Stimulated activated CD8-positive, alpha-beta memory T cell treated with anti-CD3 and anti-CD28 coated beads, Interleukin-4, amount 100 ng/mL, for 48 hours (primary cell): ENCODE results near the gene PTPRCAP.

Experiments used
- DNase-seq: peaks from one replicate; pipeline ENCODE4 v3.0.0-alpha.2; 2020

Gene PTPRCAP

GRCh38 chr11:67395555-67396258 lies 41.8 kb downstream of the PTPRCAP start:
- DNase-seq = no peak

GRCh38 chr11:67393990-67394389 lies 43.5 kb downstream of the PTPRCAP start:
- DNase-seq = no peak

- DNase-seq = no peak
Observed at GRCh38 chr11:67393437-67393836, 44.0 kb downstream of the PTPRCAP start.

- no peak for DNase-seq
Observed at GRCh38 chr11:67392183-67392715, 45.2 kb downstream of the PTPRCAP start.

GRCh38 chr11:67391304-67392182 lies 45.9 kb downstream of the PTPRCAP start, which contains the start of gene RAD9A:
RAD9A (plus strand) TSS chr11:67391986; CDS start chr11:67392045, 59 bp downstream.
- DNase-seq = peak; percentile 94

GRCh38 chr11:67390947-67391303 lies 46.6 kb downstream of the PTPRCAP start:
- DNase-seq = no peak

GRCh38 chr11:67389477-67389876 lies 48.0 kb downstream of the PTPRCAP start:
- DNase-seq = peak; percentile 76

- DNase-seq = no peak
Observed at GRCh38 chr11:67387518-67387917, 50.0 kb downstream of the PTPRCAP start.

- no peak for DNase-seq
Observed at GRCh38 chr11:67387069-67387468, 50.4 kb downstream of the PTPRCAP start.
